Panc1 (cell line): ENCODE measurements around the gene FHIT. TPM values are rescaled to one million over a fixed set of nuclear protein-coding genes. Genes with fewer than 3 reads are reported as not detected.

Source experiments
- ATAC-seq: fragments of 200-7000 bp; cut with Tn5 transposase; 2 replicates; pipeline ENCODE4 v1.9.1; 2020; ENCODE audit warnings: mild to moderate bottlenecking, moderate library complexity
- BruUV-seq: library from RNA; stranded (reverse); fragments of 400-500 nt; replicated peaks from 2 replicates; lab custom pipeline; 2021; lab: Mats Ljungman, UMichigan
- CTCF ChIA-PET: fragments of 300-600 bp; sonication (Branson Sonifier 250); formaldehyde crosslinking; loops from one replicate; lab custom pipeline; 2022; ENCODE audit warnings: antibody characterized with exemption; lab: Charles Lee
- POLR2A ChIA-PET: fragments of 300-600 bp; sonication (Branson Sonifier 250); formaldehyde crosslinking; loops from one replicate; lab custom pipeline; 2022; ENCODE audit warnings: antibody characterized with exemption; lab: Charles Lee
- DNase-seq: peaks from one replicate; pipeline ENCODE4 v3.0.0-alpha.2; 2010; ENCODE audit warnings: low read depth, low spot score
- H3K27ac ChIP-seq: 2 replicates; pipeline ENCODE4 v1.5.1; 2011; ENCODE audit warnings: mild to moderate bottlenecking, low read length, inconsistent platforms
- H3K27me3 ChIP-seq: fragments of 200-500 bp; sonication (Bioruptor generic); 2 replicates; pipeline ENCODE4 v1.6.0; 2014; ENCODE audit warnings: low read length, inconsistent platforms; ENCODE audit not compliant: control insufficient read depth, insufficient read depth
- H3K36me3 ChIP-seq: fragments of 200-500 bp; sonication (Bioruptor generic); 2 replicates; pipeline ENCODE4 v1.5.1; 2014; ENCODE audit warnings: inconsistent platforms, mild to moderate bottlenecking, low read length, moderate library complexity; ENCODE audit not compliant: control insufficient read depth, insufficient read depth
- H3K4me1 ChIP-seq: 2 replicates; pipeline ENCODE4 v1.5.1; 2011; ENCODE audit warnings: inconsistent platforms, mild to moderate bottlenecking, low read length, moderate library complexity; ENCODE audit not compliant: control insufficient read depth, insufficient read depth
- H3K4me3 ChIP-seq, 2 experiments: 2 replicates each; pipeline ENCODE4 v1.5.1; 2011 to 2012; ENCODE audit warnings: low read depth in 2 of 2, low read length in 2 of 2, mild to moderate bottlenecking in 2 of 2, inconsistent platforms in 1 of 2, moderate library complexity in 1 of 2
- H3K9me3 ChIP-seq: fragments of 200-500 bp; sonication (Bioruptor generic); 2 replicates; pipeline ENCODE4 v1.5.1; 2014; ENCODE audit warnings: low read depth, mild to moderate bottlenecking, inconsistent platforms, low read length, moderate library complexity; ENCODE audit not compliant: control insufficient read depth, insufficient read depth
- CTCF ChIP-seq: fragments of 450-650 bp; IDR thresholded peaks from 2 replicates; pipeline ENCODE4 v1.5.1; 2017; ENCODE audit warnings: mild to moderate bottlenecking
- POLR2AphosphoS5 ChIP-seq: IDR thresholded peaks from 2 replicates; pipeline ENCODE4 v1.6.1; 2012; ENCODE audit warnings: mild to moderate bottlenecking, low read depth, low read length, moderate library complexity
- REST ChIP-seq, 2 experiments: IDR thresholded peaks; 2 replicates each; pipeline ENCODE4 v1.6.1; 2011 to 2012; ENCODE audit warnings: low read depth in 2 of 2, control low read depth in 1 of 2, low read length in 1 of 2, mild to moderate bottlenecking in 1 of 2, moderate library complexity in 1 of 2; ENCODE audit not compliant: insufficient read depth in 1 of 2
- SIN3A ChIP-seq: IDR thresholded peaks from 2 replicates; pipeline ENCODE4 v1.6.1; 2012; ENCODE audit warnings: low read depth, mild to moderate bottlenecking, low read length, moderate library complexity, borderline replicate concordance; ENCODE audit not compliant: insufficient read depth
- TCF7L2 ChIP-seq: IDR thresholded peaks from 2 replicates; pipeline ENCODE4 v1.6.1; 2011; ENCODE audit warnings: mild to moderate bottlenecking, low read depth, low read length, inconsistent platforms
- in situ Hi-C: cut with HindIII; loops from 2 replicates; pipeline ENCODE4 v1.10.0; 2016; ENCODE audit warnings: low sequenced_read_pairs, low pct_unique_long_range_greater_than_20kb
- intact Hi-C: fragments of 100-400 bp; cut with micrococcal nuclease; formaldehyde crosslinking; loops from one replicate; pipeline ENCODE4 v1.10.0; 2022; ENCODE audit not compliant: unreplicated experiment
- total RNA-seq: library from RNA; stranded (reverse); gene quantifications from one replicate; pipeline ENCODE4 v1.2.1, GENCODE V29; 2021; ENCODE audit not compliant: unreplicated experiment

The FHIT gene
- total RNA-seq, 1 experiment from 2014 or later, result 2.2 TPM

- DNase-seq (no peak), ATAC-seq (no peak)
- CTCF ChIA-PET, result no interaction called here
- in situ Hi-C loops, result no loop called here
- Histone ChIP-seq H3K4me3 (no peak overlapping the region), H3K27ac (no peak overlapping the region), H3K9me3 (no peaks in the 10 kb centered on the region), H3K4me1 (peaks cover 5% of the 10 kb centered on the region; the same call in 1 of the 2 replicates), H3K27me3 (no peaks in the 10 kb centered on the region), H3K36me3 (no peaks in the 10 kb centered on the region)
- no TSS peak for BruUV-seq
- no peak for TF ChIP-seq TCF7L2
- intact Hi-C loops, result no loop called here
- POLR2A ChIA-PET, result no interaction called here
These were observed 2.8 kb downstream of the FHIT start for GRCh38 chr3:61248496-61248895.

DNA sequence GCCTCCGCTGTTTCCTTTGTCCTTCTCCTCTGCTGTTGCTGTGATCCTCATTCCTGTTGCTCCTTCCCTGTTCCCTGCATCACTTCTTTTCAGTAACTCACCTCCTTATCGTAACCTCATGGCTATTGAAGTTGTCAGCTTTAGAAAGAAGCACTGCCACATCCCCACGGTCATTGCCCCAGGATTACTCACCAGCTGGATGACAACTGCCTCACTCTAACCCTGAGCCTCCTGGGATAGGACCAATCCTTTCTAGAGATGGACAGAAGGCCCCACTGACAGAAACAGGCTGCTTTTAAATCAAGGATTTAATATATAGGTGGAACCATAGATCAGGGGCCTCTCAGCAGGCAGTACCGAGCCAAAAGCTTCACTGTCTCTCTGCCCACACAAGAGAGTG, 4.1 kb downstream of the FHIT start:
- in situ Hi-C loops, result no loop called here
- H3K4me1 ChIP-seq, result peaks cover 5% of the 10 kb centered on the region; the same call in 1 of the 2 replicates
- DNase-seq (no peak), ATAC-seq (no peak)
- no peak for TF ChIP-seq SIN3A
- TF ChIP-seq POLR2AphosphoS5, result no peak
- no peak for TF ChIP-seq TCF7L2
- no peak for TF ChIP-seq REST (IDR thresholded peaks at IDR 0.05; ENCODE audit: insufficient read depth in 1 of 2, low read depth in 2 of 2, low read length in 1 of 2)
- TF ChIP-seq CTCF, result no peak
- no peak overlapping the region for H3K4me3 ChIP-seq
- no peaks in the 10 kb centered on the region for H3K9me3 ChIP-seq
- intact Hi-C loops, result no loop called here
- BruUV-seq, result no TSS peak
- H3K27ac ChIP-seq, result no peak overlapping the region
- H3K27me3 ChIP-seq, result no peaks in the 10 kb centered on the region
- no peaks in the 10 kb centered on the region for H3K36me3 ChIP-seq
- POLR2A ChIA-PET, result no interaction called here
- CTCF ChIA-PET, result no interaction called here

DNA sequence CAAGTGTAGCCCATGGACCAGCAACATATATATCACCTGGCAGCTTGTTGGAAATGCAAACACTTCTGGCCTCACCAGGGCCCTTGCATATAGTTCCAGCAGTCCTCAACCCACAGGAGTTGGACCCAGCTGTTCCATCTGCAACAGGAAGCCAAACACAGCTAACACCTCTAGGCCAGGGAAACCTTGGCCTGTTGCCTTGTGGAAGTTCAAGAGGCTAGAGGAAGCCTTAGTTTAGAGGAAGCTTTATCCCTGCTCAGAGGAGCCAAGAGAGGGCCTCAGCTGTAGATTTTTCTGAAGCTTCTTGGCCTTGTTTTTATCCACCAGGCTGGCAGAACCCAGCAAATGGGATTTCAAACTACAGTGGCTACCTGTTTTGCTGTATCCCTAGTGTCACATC, 11.4 kb downstream of the FHIT start:
- Histone ChIP-seq H3K27ac (no peak overlapping the region), H3K36me3 (no peaks in the 10 kb centered on the region), H3K4me3 (no peak overlapping the region), H3K4me1 (no peaks in the 10 kb centered on the region), H3K27me3 (no peaks in the 10 kb centered on the region), H3K9me3 (no peaks in the 10 kb centered on the region)
- BruUV-seq, result no TSS peak
- in situ Hi-C loops, result no loop called here
- DNase-seq, result no peak
- ChIA-PET POLR2A (no interaction called here), CTCF (no interaction called here)
- intact Hi-C loops, result no loop called here
- no peak for ATAC-seq
- no peak for TF ChIP-seq REST (IDR thresholded peaks at IDR 0.05; ENCODE audit: insufficient read depth in 1 of 2, low read depth in 2 of 2, low read length in 1 of 2)
- no peak for TF ChIP-seq TCF7L2
- TF ChIP-seq SIN3A, result no peak
